GM12872 (cell line): ENCODE measurements around the gene SLC35A3.

ENCODE experiments used
- TF ChIP-seq, protein P1 (sequence below): IDR thresholded peaks from 3 replicates; pipeline ENCODE4 v1.5.1; 2011; ENCODE audit warnings: low read depth, mild to moderate bottlenecking, low read length, moderate library complexity; ENCODE audit not compliant: insufficient read depth

Gene SLC35A3

DNA sequence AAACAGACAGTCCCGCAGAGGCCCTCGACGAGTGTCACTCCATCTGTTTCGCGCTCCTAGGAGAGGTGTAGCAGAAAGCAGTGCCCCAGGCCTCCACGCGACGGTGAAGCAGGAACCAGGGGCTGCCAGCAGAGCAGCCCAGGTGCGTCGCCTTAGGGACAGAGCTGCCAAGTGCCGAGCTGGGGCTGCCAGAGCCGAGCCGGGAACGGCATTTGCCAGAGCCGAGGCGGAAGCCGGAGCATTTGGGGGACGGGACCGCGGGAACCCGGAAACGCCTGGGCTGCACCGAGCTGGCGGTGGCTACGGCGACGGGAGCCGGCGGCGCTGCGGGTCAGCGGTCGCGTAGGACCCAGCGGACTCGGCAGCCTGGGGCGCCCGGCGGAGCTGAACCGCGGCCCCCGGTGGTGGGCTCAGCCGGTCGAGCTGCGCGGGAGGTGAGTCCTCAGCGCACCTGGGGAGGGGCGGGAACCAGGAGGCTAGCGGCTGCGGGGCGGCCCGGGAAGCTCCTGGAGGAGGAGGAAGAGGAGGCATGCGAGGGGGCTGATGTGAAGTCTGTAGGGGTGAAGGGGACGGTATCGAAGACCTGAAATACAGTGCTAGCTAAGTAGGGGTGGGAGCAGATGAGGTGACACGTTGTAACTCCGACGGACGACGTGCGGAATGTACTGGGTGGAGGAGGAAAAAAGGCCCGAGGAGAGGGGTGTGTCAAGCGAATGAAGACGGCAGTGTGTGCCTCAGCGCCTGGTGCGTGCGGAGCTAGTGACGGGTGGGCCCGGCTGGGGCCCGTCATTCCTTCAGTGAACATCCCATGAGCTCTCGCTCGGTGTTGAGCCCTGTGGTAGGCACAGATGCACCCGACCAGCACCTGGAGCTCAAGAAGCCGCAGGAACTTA, at the start of gene SLC35A3:
Gene SLC35A3, plus strand, starts transcription at position 268 of the 893 bp plus-strand sequence. CDS start 23,559 bp downstream, outside the sequence.
- TF ChIP-seq, protein P1, sequence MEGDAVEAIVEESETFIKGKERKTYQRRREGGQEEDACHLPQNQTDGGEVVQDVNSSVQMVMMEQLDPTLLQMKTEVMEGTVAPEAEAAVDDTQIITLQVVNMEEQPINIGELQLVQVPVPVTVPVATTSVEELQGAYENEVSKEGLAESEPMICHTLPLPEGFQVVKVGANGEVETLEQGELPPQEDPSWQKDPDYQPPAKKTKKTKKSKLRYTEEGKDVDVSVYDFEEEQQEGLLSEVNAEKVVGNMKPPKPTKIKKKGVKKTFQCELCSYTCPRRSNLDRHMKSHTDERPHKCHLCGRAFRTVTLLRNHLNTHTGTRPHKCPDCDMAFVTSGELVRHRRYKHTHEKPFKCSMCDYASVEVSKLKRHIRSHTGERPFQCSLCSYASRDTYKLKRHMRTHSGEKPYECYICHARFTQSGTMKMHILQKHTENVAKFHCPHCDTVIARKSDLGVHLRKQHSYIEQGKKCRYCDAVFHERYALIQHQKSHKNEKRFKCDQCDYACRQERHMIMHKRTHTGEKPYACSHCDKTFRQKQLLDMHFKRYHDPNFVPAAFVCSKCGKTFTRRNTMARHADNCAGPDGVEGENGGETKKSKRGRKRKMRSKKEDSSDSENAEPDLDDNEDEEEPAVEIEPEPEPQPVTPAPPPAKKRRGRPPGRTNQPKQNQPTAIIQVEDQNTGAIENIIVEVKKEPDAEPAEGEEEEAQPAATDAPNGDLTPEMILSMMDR, result no peak

DNA sequence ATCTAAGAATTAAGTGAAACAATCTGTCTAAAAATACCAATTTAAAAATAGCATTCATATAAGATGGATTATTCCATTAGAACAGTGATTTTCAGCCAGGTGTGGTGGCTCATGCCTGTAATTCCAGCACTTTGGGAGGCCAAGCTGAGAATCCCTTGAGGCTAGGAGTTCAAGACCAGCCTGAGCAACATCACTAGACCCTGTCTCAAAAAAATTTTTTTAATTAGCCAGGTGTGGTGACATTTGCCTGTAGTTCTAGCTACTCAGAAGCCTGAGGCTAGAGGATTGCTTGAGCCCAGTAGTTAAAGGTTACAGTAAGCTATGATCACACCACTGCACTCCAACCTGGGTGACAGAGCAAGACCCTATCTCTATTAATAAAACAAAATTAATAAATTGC, 35.0 kb upstream of the SLC35A3 start:
- TF ChIP-seq, protein P1, result no peak

DNA sequence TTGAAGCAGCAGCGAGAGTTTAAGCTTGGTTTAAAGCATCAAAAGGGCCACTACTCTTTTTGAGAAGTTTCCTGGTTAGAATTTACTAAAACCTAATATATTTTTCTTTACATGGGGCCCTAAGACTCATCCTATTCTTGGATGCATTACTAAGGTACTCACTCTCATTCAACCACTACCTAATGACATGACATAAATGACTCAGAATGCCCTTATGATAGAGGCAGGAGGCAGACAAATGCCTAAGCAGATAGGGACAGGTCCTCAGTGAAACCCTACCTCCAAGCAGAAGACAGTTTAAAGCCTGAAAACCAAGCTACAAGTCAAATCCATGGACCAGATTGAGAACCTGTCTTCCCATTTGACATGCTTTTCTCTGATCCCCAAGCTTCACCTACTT, 34.3 kb upstream of the SLC35A3 start:
- TF ChIP-seq, protein P1, result no peak

DNA sequence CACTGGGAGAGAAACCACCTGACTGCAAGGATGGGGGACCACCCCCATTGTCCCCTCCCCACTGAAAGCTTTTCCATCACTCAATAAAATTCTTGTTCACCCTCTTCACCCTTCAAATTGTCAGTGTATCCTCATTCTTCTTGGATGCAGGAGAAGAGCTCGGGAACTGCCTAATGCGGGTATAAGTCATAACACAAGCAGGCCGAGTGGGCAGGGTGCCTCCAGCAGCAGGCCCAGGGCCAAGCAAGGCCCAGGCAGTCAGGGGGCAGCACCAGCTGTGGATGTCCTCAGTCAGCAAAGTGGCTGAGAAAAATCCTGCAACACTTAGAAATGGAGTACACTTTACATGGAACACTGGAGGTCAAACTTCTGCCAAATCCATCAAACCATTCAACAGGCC, 33.7 kb upstream of the SLC35A3 start:
- TF ChIP-seq, protein P1, result no peak

DNA sequence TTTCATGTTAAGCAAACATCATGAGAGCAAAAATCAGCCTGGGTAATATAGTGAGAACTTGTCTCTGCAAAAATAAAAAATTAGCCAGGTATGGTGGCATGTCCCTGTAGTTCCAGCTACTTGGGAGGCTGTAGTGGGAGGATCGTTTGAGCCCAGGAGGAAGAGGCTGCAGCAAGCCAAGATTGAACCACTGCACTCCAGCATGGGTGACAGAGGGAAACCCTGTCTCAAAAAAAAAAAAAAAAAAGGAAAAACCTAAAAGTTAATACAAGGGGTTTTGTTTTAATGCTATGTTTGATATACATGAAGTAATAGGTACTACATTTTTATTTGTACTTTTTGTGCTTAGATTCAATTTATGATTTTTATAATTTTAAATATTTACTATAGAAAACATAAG, 27.1 kb upstream of the SLC35A3 start:
- TF ChIP-seq, protein P1, result no peak

DNA sequence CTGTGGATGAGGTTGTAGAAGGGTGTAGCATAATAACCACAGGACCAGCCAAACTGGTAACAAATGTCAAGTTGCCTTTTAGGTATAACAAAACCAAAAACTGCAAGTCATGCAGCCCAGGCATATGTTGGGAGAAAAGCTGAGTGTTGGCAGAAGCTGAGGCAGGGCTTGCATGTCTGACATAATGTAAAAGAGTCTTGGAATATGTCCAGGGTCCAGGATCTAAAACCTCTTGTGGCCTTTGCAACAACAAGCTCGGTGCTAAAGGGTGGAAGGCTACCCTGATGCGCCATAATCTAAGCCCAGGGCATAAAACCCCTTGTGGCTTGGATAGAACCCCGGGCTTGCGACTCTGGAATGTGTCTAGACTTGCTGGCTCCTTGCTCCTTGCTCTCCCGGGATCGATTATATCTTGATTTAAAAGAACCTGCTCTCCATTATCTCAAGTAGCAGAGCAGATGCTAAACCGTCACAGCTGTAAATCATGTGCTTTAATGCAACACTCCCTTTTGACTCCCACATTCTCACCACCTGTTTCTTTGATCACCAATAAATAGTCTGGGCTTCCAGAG, 26.5 kb upstream of the SLC35A3 start:
- TF ChIP-seq, protein P1, result no peak

DNA sequence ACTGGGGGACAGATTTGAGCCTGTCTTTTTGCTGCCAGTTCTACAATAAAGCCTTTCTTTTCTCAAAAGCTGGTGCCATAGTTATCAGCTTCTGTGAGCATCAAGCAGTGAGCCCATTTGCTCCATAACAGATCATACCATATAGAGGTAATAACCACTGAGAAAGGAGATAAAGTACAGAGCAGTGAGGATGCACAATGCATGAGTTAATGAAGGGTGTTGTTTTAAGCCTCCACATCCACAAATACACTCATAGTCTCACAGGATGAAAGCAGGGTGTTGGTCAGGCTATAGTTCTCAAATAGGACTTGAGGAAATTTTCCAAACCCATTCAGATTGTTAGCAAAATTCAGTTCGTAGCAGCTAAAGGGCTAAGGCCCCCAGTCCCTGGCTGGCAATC, 25.6 kb upstream of the SLC35A3 start:
- TF ChIP-seq, protein P1, result no peak
